Right lobe of liver (tissue), 4 donors: ENCODE measurements around the gene KCNE3.

Source experiments
- CTCF ChIP-seq, 4 donors: fragments of 200-600 bp in 3 of 4; fragments of 450-650 bp in 1 of 4; IDR thresholded peaks; one replicate each; pipeline versions ENCODE4 v1.5.1 to v1.8.0; 2016 to 2022; ENCODE audit warnings: antibody characterized with exemption in 4 of 4, mild to moderate bottlenecking in 2 of 4
- POLR2A ChIP-seq: fragments of 450-650 bp; IDR thresholded peaks from one replicate; pipeline ENCODE4 v1.6.1; 2017; ENCODE audit warnings: antibody characterized with exemption, mild to moderate bottlenecking
- donor health status: DM: no; HTN: no; CAD: no.
- donor health status: DM: no; HTN: no; CAD: no.
- donor health status: DM: no; HTN: yes; CAD: no.

GRCh38 chr11:74409633-74410032, 57.7 kb downstream of the KCNE3 start:
- TF ChIP-seq CTCF (IDR thresholded peaks at IDR 0.05) (no peak), POLR2A (no peak)
